Mesenchymal stem cell (in vitro differentiated cells and primary cell): ENCODE data around the gene PAM16.

Source experiments
- DNase-seq: peaks from one replicate; pipeline ENCODE4 v3.0.0-alpha.2; 2013
- H2AFZ ChIP-seq: one replicate; pipeline ENCODE4 v1.6.1; 2013; ENCODE audit warnings: low read depth, mild to moderate bottlenecking, control low read depth, inconsistent platforms, low read length, moderate library complexity
- H2AK5ac ChIP-seq: 2 replicates; pipeline ENCODE4 v1.6.1; 2013; ENCODE audit warnings: low read length, moderate library complexity, mild to moderate bottlenecking, inconsistent platforms; ENCODE audit not compliant: severe bottlenecking
- H2BK120ac ChIP-seq: one replicate; pipeline ENCODE4 v1.6.1; 2013; ENCODE audit warnings: low read depth, mild to moderate bottlenecking, inconsistent platforms, low read length, moderate library complexity
- H2BK12ac ChIP-seq, 2 experiments: one replicate each; pipeline ENCODE4 v1.6.1; 2013; ENCODE audit warnings: inconsistent platforms in 2 of 2, low read length in 2 of 2, mild to moderate bottlenecking in 2 of 2, moderate library complexity in 2 of 2, control low read depth in 1 of 2
- H2BK15ac ChIP-seq: one replicate; pipeline ENCODE4 v1.6.1; 2013; ENCODE audit warnings: mild to moderate bottlenecking, low read depth, inconsistent platforms; ENCODE audit not compliant: poor library complexity, severe bottlenecking
- H2BK5ac ChIP-seq: 2 replicates; pipeline ENCODE4 v1.6.1; 2013; ENCODE audit warnings: low read depth, mild to moderate bottlenecking, low read length, control low read depth, inconsistent platforms; ENCODE audit not compliant: poor library complexity, severe bottlenecking
- H3K14ac ChIP-seq, 2 experiments: one replicate each; pipeline ENCODE4 v1.6.1; 2013; ENCODE audit warnings: inconsistent platforms in 2 of 2, low read length in 2 of 2, control low read depth in 1 of 2, mild to moderate bottlenecking in 1 of 2, moderate library complexity in 1 of 2
- H3K18ac ChIP-seq, 2 experiments: one replicate each; pipeline ENCODE4 v1.6.1; 2013; ENCODE audit warnings: inconsistent platforms in 2 of 2, low read length in 2 of 2, control low read depth in 1 of 2, low read depth in 1 of 2, mild to moderate bottlenecking in 1 of 2
- H3K23ac ChIP-seq, 2 experiments: one replicate each; pipeline ENCODE4 v1.6.1; 2013; ENCODE audit warnings: inconsistent platforms in 2 of 2, low read length in 2 of 2, mild to moderate bottlenecking in 2 of 2, moderate library complexity in 2 of 2, control low read depth in 1 of 2
- H3K27ac ChIP-seq: 2 replicates; pipeline ENCODE4 v1.5.1; 2013; ENCODE audit warnings: mild to moderate bottlenecking, moderate library complexity, low read length, control low read depth, inconsistent platforms; ENCODE audit not compliant: poor library complexity, severe bottlenecking
- H3K27me3 ChIP-seq, 2 experiments: 2 replicates each; pipeline versions ENCODE4 v1.6.1 to v1.7.0; 2013; ENCODE audit warnings: low read length in 2 of 2, mild to moderate bottlenecking in 2 of 2, moderate library complexity in 2 of 2, control low read depth in 1 of 2, inconsistent platforms in 1 of 2; ENCODE audit not compliant: control insufficient read depth in 1 of 2, insufficient read depth in 1 of 2
- H3K36me3 ChIP-seq, 2 experiments: 2 replicates each; pipeline versions ENCODE4 v1.6.1 to v1.7.0; 2013; ENCODE audit warnings: low read length in 2 of 2, control low read depth in 1 of 2, inconsistent platforms in 1 of 2, low read depth in 1 of 2, mild to moderate bottlenecking in 1 of 2; ENCODE audit not compliant: insufficient read depth in 2 of 2, control insufficient read depth in 1 of 2
- H3K4ac ChIP-seq, 2 experiments: one replicate each; pipeline ENCODE4 v1.6.1; 2013; ENCODE audit warnings: inconsistent platforms in 2 of 2, low read length in 2 of 2, mild to moderate bottlenecking in 2 of 2, moderate library complexity in 2 of 2, control low read depth in 1 of 2, low read depth in 1 of 2
- H3K4me1 ChIP-seq: 2 replicates; pipeline ENCODE4 v1.6.1; 2013; ENCODE audit warnings: low read depth, low read length, control low read depth; ENCODE audit not compliant: control insufficient read depth, insufficient read depth
- H3K4me2 ChIP-seq: 2 replicates; pipeline ENCODE4 v1.6.1; 2013; ENCODE audit warnings: low read length, mild to moderate bottlenecking, inconsistent platforms; ENCODE audit not compliant: poor library complexity, severe bottlenecking
- H3K4me3 ChIP-seq, 2 experiments: 2 replicates each; pipeline versions ENCODE4 v1.5.1 to v1.7.0; 2013; ENCODE audit warnings: low read length in 2 of 2, mild to moderate bottlenecking in 2 of 2, control low read depth in 1 of 2, low read depth in 1 of 2; ENCODE audit not compliant: insufficient read depth in 1 of 2
- H3K79me1 ChIP-seq: replicated peaks from 2 replicates; pipeline ENCODE4 v1.6.1; 2013; ENCODE audit warnings: mild to moderate bottlenecking, control low read depth, low read length, inconsistent platforms; ENCODE audit not compliant: poor library complexity, severe bottlenecking
- H3K9ac ChIP-seq: 2 replicates; pipeline ENCODE4 v1.7.0; 2013; ENCODE audit warnings: mild to moderate bottlenecking, low read length, moderate library complexity
- H3K9me3 ChIP-seq: 2 replicates; pipeline ENCODE4 v1.7.0; 2013; ENCODE audit warnings: mild to moderate bottlenecking, low read length; ENCODE audit not compliant: control insufficient read depth
- H4K8ac ChIP-seq: one replicate; pipeline ENCODE4 v1.6.1; 2013; ENCODE audit warnings: inconsistent platforms, mild to moderate bottlenecking, low read length, moderate library complexity
- H4K91ac ChIP-seq: one replicate; pipeline ENCODE4 v1.6.1; 2013; ENCODE audit warnings: mild to moderate bottlenecking, low read length, inconsistent platforms
- WGBS: methylation state at CpG from one replicate; pipeline ENCODE4 v1.1.7; 2013; ENCODE audit warnings: mixed read lengths; 5-methylcytosine and 5-hydroxymethylcytosine counted together

The PAM16 gene

DNA sequence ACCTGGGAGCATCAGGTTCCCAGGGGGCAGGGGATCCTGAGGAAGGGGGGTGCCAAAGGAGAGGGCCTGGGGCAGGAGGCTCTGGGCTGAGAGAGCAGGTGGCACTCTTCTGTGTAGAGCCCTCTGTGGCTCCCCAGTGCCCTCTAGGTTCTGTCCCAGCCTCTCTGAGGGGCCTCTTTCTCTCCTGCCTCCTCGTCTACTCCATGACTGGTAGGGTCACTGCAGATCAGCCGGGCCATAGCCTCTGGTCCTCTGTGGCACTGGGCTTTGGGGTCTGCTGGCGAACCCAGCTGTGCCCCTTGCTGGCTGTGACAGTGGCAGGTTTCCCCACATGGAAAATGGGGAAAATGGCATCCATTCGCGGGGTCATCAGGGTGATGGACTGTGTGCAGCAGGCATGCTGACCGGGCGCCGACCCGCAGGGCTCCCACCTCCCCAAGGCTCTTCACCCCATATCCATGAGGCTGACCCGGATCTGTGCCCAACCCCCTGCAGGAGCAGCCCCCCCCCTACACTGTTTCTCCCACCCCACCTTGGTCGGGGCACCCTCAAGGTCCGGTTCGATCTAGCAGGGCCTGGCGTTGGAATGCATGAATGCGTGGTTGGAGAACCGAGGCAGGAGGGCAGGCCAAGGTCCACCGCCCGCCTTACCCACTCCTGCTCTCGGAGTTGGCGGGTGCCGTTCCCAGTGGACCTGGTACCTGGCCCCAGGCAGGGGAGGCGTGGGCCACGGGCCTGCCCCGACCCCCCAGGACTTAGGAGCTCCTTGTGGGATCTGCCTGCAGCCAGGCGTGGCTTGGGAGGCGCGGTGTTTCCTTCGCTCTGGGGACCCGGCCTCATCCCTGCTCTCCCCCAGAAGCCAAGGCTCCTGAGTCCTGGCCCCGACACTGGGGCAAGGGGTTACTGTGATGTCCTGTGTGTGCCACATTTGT is 28.7 kb downstream of the PAM16 start:
- Histone ChIP-seq H3K9me3 (no peaks in the 10 kb centered on the region), H3K79me1 (peaks cover 17% of the 10 kb centered on the region), H2BK12ac (peak overlapping the region in 1 of 2 experiments; percentile 15), H2BK5ac (peak overlapping the region; percentile 15), H3K18ac (no peak overlapping the region), H2AFZ (no peak overlapping the region), H3K23ac (peak overlapping the region in 1 of 2 experiments; percentile 44), H3K4me3 (no peak overlapping the region), H3K4ac (no peak overlapping the region), H3K9ac (no peak overlapping the region), H3K36me3 (peaks cover 0 to 25% of the 10 kb centered on the region in 2 experiments), H4K91ac (peak overlapping the region; percentile 86), H3K4me1 (peaks cover 86% of the 10 kb centered on the region), H2AK5ac (peak overlapping the region; percentile 28), H2BK15ac (peak overlapping the region; percentile 50), H3K27ac (no peak overlapping the region), H3K4me2 (no peak overlapping the region), H4K8ac (no peak overlapping the region), H2BK120ac (no peak overlapping the region), H3K14ac (peak overlapping the region in 1 of 2 experiments; percentile 28), H3K27me3 (no peaks in the 10 kb centered on the region)
- DNase-seq, result no peak
- 94% methylated on average over 30 of the region's 30 CpGs for WGBS

DNA sequence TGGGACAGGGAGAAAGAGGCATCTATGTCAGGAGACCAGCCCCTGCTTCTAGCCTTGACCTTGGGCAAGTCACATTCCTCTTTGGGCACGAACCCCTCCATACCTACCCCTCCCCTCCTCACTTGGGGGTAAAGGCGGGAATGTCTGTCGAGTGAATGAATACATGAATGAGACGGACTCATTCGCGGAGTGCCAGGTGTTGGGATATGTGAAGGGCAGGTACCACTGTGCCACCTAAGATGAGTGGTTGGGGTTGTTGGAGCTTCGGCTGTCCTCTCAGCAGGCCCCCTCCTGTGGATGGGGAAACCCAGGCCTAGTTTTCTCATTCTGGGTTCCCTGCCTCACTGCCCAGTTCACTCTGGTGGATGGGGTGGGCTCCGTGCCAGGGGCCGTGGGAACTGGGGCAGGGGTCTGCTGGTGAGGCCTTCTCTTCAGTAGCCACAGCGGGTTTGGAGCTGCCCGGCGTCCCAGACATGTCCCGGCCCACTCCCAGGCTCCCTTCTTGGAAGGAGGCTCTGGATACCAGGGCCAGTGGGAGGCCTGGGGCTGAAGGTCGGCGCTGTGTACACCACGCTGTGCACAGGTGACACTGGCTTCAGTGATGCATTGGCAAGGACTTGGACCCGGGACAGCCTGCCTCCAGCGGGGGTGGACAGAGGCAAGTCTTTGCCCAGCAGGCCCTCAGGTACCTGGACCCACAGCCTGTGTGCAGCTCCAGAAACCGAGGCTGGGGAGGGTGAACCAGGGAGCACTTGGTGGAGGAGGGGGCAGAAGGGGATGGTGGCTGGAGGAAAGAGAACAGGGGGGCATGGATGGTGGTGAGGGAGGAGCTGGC is 29.6 kb downstream of the PAM16 start:
- Histone ChIP-seq H3K14ac (peak overlapping the region in 1 of 2 experiments; percentile 78), H2BK15ac (peak overlapping the region; percentile 50), H2BK5ac (no peak overlapping the region), H3K4me2 (no peak overlapping the region), H3K4ac (no peak overlapping the region), H3K4me1 (peaks cover 88% of the 10 kb centered on the region), H3K9me3 (no peaks in the 10 kb centered on the region), H2AK5ac (peak overlapping the region; percentile 42), H3K79me1 (peaks cover 11% of the 10 kb centered on the region), H4K8ac (peak overlapping the region; percentile 19), H3K4me3 (no peak overlapping the region), H3K27me3 (no peaks in the 10 kb centered on the region), H3K27ac (no peak overlapping the region), H3K18ac (peak overlapping the region in 1 of 2 experiments; percentile 73), H2BK120ac (no peak overlapping the region), H2AFZ (no peak overlapping the region), H4K91ac (peak overlapping the region; percentile 75), H2BK12ac (peak overlapping the region; percentile 55 to 67), H3K23ac (peak overlapping the region; percentile 13 to 18), H3K36me3 (peaks cover 0 to 25% of the 10 kb centered on the region in 2 experiments), H3K9ac (no peak overlapping the region)
- WGBS, result 96% methylated on average over 18 of the region's 19 CpGs
- DNase-seq, result no peak

GRCh38 chr16:4320571-4321137 is 30.5 kb downstream of the PAM16 start:
- Histone ChIP-seq H3K9ac (peak overlapping the region; percentile 74), H2AK5ac (peak overlapping the region; percentile 38), H3K14ac (peak overlapping the region in 1 of 2 experiments; percentile 36), H2BK12ac (peak overlapping the region; percentile 67 to 69), H3K4ac (peak overlapping the region; percentile 20 to 24), H3K27me3 (no peaks in the 10 kb centered on the region), H4K91ac (peak overlapping the region; percentile 75), H3K4me1 (peaks cover 85% of the 10 kb centered on the region), H3K4me2 (no peak overlapping the region), H3K23ac (no peak overlapping the region), H2BK15ac (no peak overlapping the region), H2BK5ac (no peak overlapping the region), H3K79me1 (peaks cover 11% of the 10 kb centered on the region), H3K18ac (peak overlapping the region; percentile 65 to 73), H4K8ac (peak overlapping the region; percentile 76), H2AFZ (no peak overlapping the region), H2BK120ac (peak overlapping the region; percentile 6), H3K4me3 (peak overlapping the region in 1 of 2 experiments; percentile 89), H3K27ac (no peak overlapping the region), H3K36me3 (peaks cover 0 to 23% of the 10 kb centered on the region in 2 experiments), H3K9me3 (no peaks in the 10 kb centered on the region)
- 93% methylated on average over 16 of the region's 16 CpGs for WGBS
- no peak for DNase-seq
